Naive B cell (primary cell): ENCODE data around the gene LMAN2. TPM values are rescaled to one million over a fixed set of nuclear protein-coding genes. Genes with fewer than 3 reads are reported as not detected.
A peak's percentile ranks its signal among the peaks of the same experiment; 100 is the strongest.
"Not testable (repeated sequence)": the region's sequence is repeated elsewhere in the genome, so short reads cannot be mapped to it uniquely, and the experiment has no call there.

Experiments used
- ATAC-seq, 2 donors: fragments of 150-1000 bp; cut with Tn5 transposase; 2 replicates each; pipeline ENCODE4 v1.10.0; 2021; ENCODE audit warnings: low read depth in 2 of 2, mild to moderate bottlenecking in 2 of 2, moderate library complexity in 2 of 2
- DNase-seq: peaks from one replicate; pipeline ENCODE4 v3.0.0; 2022
- H3K27ac Mint-ChIP-seq, 6 donors: one replicate each; pipeline ENCODE4 v1.8.0; 2020 to 2022; ENCODE audit warnings: mild to moderate bottlenecking in 6 of 6, mixed read lengths in 6 of 6, moderate library complexity in 5 of 6, inconsistent platforms in 2 of 6
- H3K27me3 Mint-ChIP-seq, 3 donors: one replicate each; pipeline ENCODE4 v1.8.0; 2021 to 2022; ENCODE audit warnings: mixed read lengths in 3 of 3, mild to moderate bottlenecking in 1 of 3
- H3K36me3 Mint-ChIP-seq, 2 donors: one replicate each; pipeline ENCODE4 v1.8.0; 2020 to 2022; ENCODE audit warnings: mixed read lengths in 2 of 2, inconsistent platforms in 1 of 2, mild to moderate bottlenecking in 1 of 2
- H3K4me1 Mint-ChIP-seq, 3 donors: one replicate each; pipeline ENCODE4 v1.8.0; 2020 to 2022; ENCODE audit warnings: mixed read lengths in 3 of 3, inconsistent platforms in 1 of 3, mild to moderate bottlenecking in 1 of 3, moderate library complexity in 1 of 3
- H3K4me3 Mint-ChIP-seq, 8 donors: one replicate each; pipeline ENCODE4 v1.8.0; 2020 to 2022; ENCODE audit warnings: mild to moderate bottlenecking in 8 of 8, mixed read lengths in 8 of 8, moderate library complexity in 8 of 8, inconsistent platforms in 2 of 8
- H3K9me3 Mint-ChIP-seq, 7 donors: one replicate each; pipeline ENCODE4 v1.8.0; 2020 to 2022; ENCODE audit warnings: mixed read lengths in 7 of 7, mild to moderate bottlenecking in 5 of 7, inconsistent platforms in 2 of 7, moderate library complexity in 1 of 7
- polyA plus RNA-seq, 6 donors: library from polyadenylated mRNA; unstranded; fragments of 300-500 nt; fragmentation: Illumina TruSeq; gene quantifications; one replicate each; pipeline ENCODE4 v1.2.3, GENCODE V29; 2021; ENCODE audit warnings: low read depth in 6 of 6

LMAN2 gene
- polyA plus RNA-seq, 6 donors from 2014 or later, result 182 to 243 (median 191) TPM

DNA sequence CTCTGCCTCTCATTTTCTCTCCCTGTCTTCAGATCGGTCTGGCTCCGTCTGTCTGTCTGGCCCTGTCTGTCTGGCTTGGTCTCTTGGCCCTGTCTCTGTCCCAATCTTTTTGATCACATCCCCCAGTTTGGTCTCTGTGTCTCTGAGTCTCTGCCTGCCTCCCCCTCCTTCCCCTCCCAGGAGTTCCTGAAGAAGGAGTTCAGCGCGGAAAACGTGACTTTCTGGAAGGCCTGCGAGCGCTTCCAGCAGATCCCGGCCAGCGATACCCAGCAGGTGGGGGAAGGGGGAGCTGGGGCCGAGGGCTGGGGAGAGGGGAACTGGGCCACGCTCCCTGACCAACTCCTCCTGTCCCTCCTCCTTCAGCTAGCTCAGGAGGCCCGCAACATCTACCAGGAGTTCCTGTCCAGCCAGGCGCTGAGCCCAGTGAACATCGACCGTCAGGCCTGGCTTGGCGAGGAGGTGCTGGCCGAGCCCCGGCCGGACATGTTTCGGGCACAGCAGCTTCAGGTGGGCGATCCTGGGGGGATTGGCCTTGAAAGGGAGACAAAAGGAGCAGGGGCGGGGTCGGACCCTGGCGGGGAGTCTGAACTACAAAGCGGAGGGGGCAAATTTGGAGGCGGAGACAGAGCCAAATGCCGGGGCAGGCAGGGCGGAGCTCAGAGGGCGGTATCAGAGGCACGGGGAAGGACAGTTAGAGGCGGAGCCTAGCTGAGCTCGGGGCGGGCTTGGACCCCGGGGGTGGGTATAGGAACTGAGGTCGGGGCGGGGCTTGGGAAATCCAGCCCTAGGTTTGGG, 15.3 kb upstream of the LMAN2 start:
- ATAC-seq (no peak), DNase-seq (no peak)
- Mint-ChIP-seq H3K9me3 (no peaks in the 10 kb centered on the region), H3K27me3 (no peaks in the 10 kb centered on the region), H3K36me3 (peaks cover 4 to 16% of the 10 kb centered on the region in 2 donors), H3K4me1 (peaks cover 47 to 55% (median 53%) of the 10 kb centered on the region in 3 donors), H3K27ac (no peak overlapping the region), H3K4me3 (peak overlapping the region in 1 of 8 donors; percentile 64)

DNA sequence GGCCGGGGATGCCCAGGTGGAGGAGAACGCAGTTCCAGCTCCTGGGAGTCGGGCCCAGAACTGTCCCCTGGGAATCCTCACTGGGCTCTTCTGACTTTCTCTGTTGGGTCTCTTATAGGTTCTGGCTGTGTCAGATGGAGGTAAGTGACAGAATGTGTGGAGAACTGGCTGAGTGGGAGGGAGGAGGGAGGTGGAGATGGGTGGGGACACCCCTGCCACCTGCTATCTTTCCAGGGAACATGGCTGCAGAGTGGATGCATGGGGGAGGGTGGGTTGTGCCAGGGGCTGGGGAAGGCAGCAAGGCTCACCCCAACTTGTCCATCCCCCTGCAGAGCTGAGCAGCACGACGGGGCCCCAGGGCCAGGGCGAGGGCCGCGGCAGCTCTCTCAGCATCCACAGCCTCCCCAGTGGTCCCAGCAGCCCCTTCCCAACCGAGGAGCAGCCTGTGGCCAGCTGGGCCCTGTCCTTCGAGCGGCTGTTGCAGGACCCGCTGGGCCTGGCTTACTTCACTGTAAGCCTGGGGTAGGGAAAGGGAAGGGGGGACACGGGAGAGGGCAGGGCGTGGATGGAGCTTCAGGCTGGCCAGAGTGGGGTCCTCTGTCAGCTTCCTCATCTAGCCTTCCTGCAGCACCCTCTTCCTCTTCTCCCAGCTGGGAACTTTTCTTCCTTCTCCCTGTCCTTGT, 14.5 kb upstream of the LMAN2 start:
- H3K36me3 Mint-ChIP-seq, result peaks cover 4 to 16% of the 10 kb centered on the region in 2 donors
- H3K4me1 Mint-ChIP-seq, result peaks cover 45 to 57% (median 53%) of the 10 kb centered on the region in 3 donors
- peak overlapping the region in 2 of 8 donors; percentile 44 to 64 for H3K4me3 Mint-ChIP-seq
- H3K27me3 Mint-ChIP-seq, result no peaks in the 10 kb centered on the region
- ATAC-seq (no peak), DNase-seq (no peak)
- peak overlapping the region in 2 of 6 donors; percentile 24 to 74 for H3K27ac Mint-ChIP-seq
- no peaks in the 10 kb centered on the region for H3K9me3 Mint-ChIP-seq

DNA sequence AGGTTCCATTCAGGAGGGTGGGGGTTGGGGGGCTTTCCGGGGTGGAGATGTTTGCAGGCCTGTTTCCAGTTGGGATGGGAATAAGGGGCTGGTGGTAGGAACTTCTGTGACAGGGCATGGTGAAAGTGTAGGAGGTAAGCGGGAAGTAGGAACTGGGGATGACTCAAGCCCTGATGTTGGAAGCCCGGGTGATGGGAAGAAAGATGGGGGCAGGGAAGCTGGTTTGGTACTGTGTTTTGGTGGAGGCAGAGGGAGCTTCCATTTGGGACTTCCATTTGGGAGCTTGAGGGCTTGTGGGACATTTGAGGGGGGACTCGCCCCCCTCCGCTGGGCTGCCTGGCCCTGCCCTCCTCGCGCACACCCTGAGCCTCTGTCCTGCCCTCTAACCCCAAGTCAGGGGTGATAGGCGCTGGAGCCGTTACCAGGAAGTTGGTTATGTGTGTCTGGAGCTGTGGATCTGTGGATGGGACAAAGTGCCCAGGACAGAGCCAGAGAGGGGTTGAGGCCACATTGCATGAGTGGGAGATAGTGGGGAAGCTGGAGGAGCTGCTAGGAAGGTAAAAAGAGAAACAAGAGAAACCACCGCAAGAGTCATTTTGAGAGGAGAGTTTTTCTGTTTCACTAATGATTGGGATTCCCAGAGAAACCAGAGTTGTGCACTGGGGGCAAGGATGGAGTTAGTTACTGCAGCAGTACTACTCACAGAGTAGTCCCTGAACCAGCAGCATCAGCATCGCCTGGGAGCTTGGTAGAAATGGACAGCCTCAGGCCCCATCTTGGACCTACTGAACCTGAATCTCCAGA, 12.9 kb upstream of the LMAN2 start:
- Mint-ChIP-seq H3K27me3 (no peaks in the 10 kb centered on the region), H3K27ac (peak overlapping the region in 1 of 6 donors; percentile 12), H3K9me3 (no peaks in the 10 kb centered on the region), H3K4me3 (peak overlapping the region in 5 of 8 donors; percentile 6 to 73 (median 35)), H3K4me1 (peaks cover 50 to 65% (median 57%) of the 10 kb centered on the region in 3 donors), H3K36me3 (peaks cover 4 to 20% of the 10 kb centered on the region in 2 donors)
- ATAC-seq (no peak), DNase-seq (no peak)

- DNase-seq (no peak), ATAC-seq (no peak)
- no peak overlapping the region for H3K27ac Mint-ChIP-seq
- no peaks in the 10 kb centered on the region for H3K9me3 Mint-ChIP-seq
- H3K36me3 Mint-ChIP-seq, result peaks cover 4 to 12% of the 10 kb centered on the region in 2 donors
- peak overlapping the region in 6 of 8 donors; percentile 56 to 92 (median 83) for H3K4me3 Mint-ChIP-seq
- no peaks in the 10 kb centered on the region for H3K27me3 Mint-ChIP-seq
- peaks cover 50 to 66% (median 57%) of the 10 kb centered on the region in 3 donors for H3K4me1 Mint-ChIP-seq
These were observed 12.1 kb upstream of the LMAN2 start for GRCh38 chr5:177363565-177363964.

GRCh38 chr5:177362610-177363507, 11.4 kb upstream of the LMAN2 start:
- ATAC-seq (peak; percentile 57 to 62), DNase-seq (no peak)
- H3K4me1 Mint-ChIP-seq, result peaks cover 47 to 70% (median 59%) of the 10 kb centered on the region in 3 donors
- H3K27ac Mint-ChIP-seq, result peak overlapping the region; percentile 49 to 94 (median 83)
- H3K27me3 Mint-ChIP-seq, result no peaks in the 10 kb centered on the region
- no peaks in the 10 kb centered on the region for H3K9me3 Mint-ChIP-seq
- H3K36me3 Mint-ChIP-seq, result peaks cover 0 to 6% of the 10 kb centered on the region in 2 donors
- peak overlapping the region; percentile 45 to 92 (median 83) for H3K4me3 Mint-ChIP-seq

- ATAC-seq (no peak), DNase-seq (no peak)
- Mint-ChIP-seq H3K27me3 (no peaks in the 10 kb centered on the region), H3K36me3 (peaks cover 0 to 6% of the 10 kb centered on the region in 2 donors), H3K27ac (peak overlapping the region in 4 of 6 donors; percentile 67 to 94 (median 84)), H3K4me1 (peaks cover 53 to 74% (median 65%) of the 10 kb centered on the region in 3 donors), H3K4me3 (peak overlapping the region in 7 of 8 donors; percentile 64 to 89 (median 83)), H3K9me3 (peaks cover 0 to 4% (median 0%) of the 10 kb centered on the region in 7 donors)
These were observed 10.8 kb upstream of the LMAN2 start for GRCh38 chr5:177362292-177362609.

- Mint-ChIP-seq H3K27me3 (no peaks in the 10 kb centered on the region), H3K9me3 (peaks cover 0 to 4% (median 0%) of the 10 kb centered on the region in 7 donors), H3K4me3 (peak overlapping the region; percentile 64 to 89 (median 83)), H3K27ac (peak overlapping the region; percentile 32 to 94 (median 84)), H3K4me1 (peaks cover 59 to 80% (median 70%) of the 10 kb centered on the region in 3 donors), H3K36me3 (peaks cover 0 to 6% of the 10 kb centered on the region in 2 donors)
- DNase-seq (peak; percentile 43), ATAC-seq (peak; percentile 29 to 43)
These were observed 10.2 kb upstream of the LMAN2 start for GRCh38 chr5:177361418-177362291.

GRCh38 chr5:177360740-177361139, 9.3 kb upstream of the LMAN2 start:
- ATAC-seq, H3K36me3 Mint-ChIP-seq, DNase-seq, H3K9me3 Mint-ChIP-seq, H3K27me3 Mint-ChIP-seq: not testable (repeated sequence)
- H3K4me3 Mint-ChIP-seq, result peak overlapping the region in 5 of 8 donors; percentile 8 to 86 (median 64)
- H3K27ac Mint-ChIP-seq, result peak overlapping the region in 2 of 6 donors; percentile 76 to 94
- peaks cover 64 to 87% (median 75%) of the 10 kb centered on the region in 3 donors for H3K4me1 Mint-ChIP-seq

GRCh38 chr5:177359860-177360259, 8.4 kb upstream of the LMAN2 start:
- Mint-ChIP-seq H3K4me3 (peak overlapping the region; percentile 77 to 96 (median 88)), H3K4me1 (peaks cover 70 to 84% (median 74%) of the 10 kb centered on the region in 3 donors), H3K27ac (peak overlapping the region in 3 of 6 donors; percentile 88 to 94 (median 90)), H3K9me3 (peaks cover 0 to 4% (median 0%) of the 10 kb centered on the region in 7 donors), H3K27me3 (no peaks in the 10 kb centered on the region), H3K36me3 (peaks cover 0 to 6% of the 10 kb centered on the region in 2 donors)
- no peak for ATAC-seq
- no peak for DNase-seq

GRCh38 chr5:177359451-177359851, 8.0 kb upstream of the LMAN2 start:
- peaks cover 71 to 80% (median 72%) of the 10 kb centered on the region in 3 donors for H3K4me1 Mint-ChIP-seq
- H3K36me3 Mint-ChIP-seq, result peaks cover 0 to 6% of the 10 kb centered on the region in 2 donors
- no peak for ATAC-seq
- H3K4me3 Mint-ChIP-seq, result peak overlapping the region; percentile 77 to 96 (median 90)
- H3K27ac Mint-ChIP-seq, result peak overlapping the region in 4 of 6 donors; percentile 26 to 99 (median 86)
- no peak for DNase-seq
- no peaks in the 10 kb centered on the region for H3K27me3 Mint-ChIP-seq
- peaks cover 0 to 4% (median 0%) of the 10 kb centered on the region in 7 donors for H3K9me3 Mint-ChIP-seq

GRCh38 chr5:177358370-177358819, 6.9 kb upstream of the LMAN2 start:
- Mint-ChIP-seq H3K27me3 (no peaks in the 10 kb centered on the region), H3K36me3 (peaks cover 0 to 6% of the 10 kb centered on the region in 2 donors), H3K9me3 (peaks cover 0 to 4% (median 0%) of the 10 kb centered on the region in 7 donors), H3K4me3 (peak overlapping the region; percentile 77 to 96 (median 90)), H3K27ac (peak overlapping the region; percentile 88 to 99 (median 94)), H3K4me1 (peaks cover 65 to 74% (median 71%) of the 10 kb centered on the region in 3 donors)
- ATAC-seq (no peak), DNase-seq (no peak)
